ENCODE results near the gene DNAI2. TPM values are rescaled to one million over a fixed set of nuclear protein-coding genes. Genes with fewer than 3 reads are reported as not detected.

The DNAI2 gene
- total RNA-seq, 1 donor from 2014 or later = not detected

GRCh38 chr17:74351552-74352210 is 77.6 kb downstream of the DNAI2 start:
- no peak for TF ChIP-seq CTCF (conservative IDR thresholded peaks at IDR 0.05; ENCODE audit: low read depth, low read length)
- no peak for DNase-seq (ENCODE audit: low read depth)
- no peak overlapping the region for H3K4me3 ChIP-seq (ENCODE audit: low read depth, low read length)

DNA sequence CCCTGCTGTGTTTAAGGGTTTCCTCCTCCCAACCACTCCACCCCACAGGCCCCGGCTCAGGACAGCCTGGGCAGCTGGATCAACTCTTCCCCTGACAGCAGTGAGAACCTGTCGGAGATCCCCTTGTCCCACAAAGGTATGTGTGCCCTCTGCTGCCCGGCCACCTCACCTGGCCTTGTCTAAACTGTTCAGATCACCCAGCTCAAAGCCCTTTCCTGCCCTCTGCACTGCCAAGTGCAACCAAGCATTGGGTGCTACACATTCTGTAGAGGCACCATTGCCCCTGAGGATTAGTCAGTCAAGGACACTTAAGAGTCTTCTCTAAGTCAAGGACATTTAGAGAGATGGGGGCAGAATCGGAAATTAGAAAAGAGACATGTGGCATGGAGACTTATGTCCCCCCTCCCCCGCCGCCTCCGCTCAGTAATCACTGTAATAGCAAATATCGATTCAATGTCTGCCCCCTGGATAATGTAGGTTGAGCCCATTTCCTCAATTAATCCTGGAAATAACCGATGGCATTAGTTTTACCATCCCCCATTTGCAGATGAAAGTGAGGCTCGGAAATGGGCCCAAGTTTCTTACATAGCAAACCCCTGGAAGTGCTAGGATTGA is 79.5 kb downstream of the DNAI2 start:
- no peak overlapping the region for H3K4me3 ChIP-seq (ENCODE audit: low read depth, low read length)
- DNase-seq (ENCODE audit: low read depth) = no peak
- TF ChIP-seq CTCF (conservative IDR thresholded peaks at IDR 0.05; ENCODE audit: low read depth, low read length) = no peak

- no peak for DNase-seq (ENCODE audit: low read depth)
- peak; percentile 63 for TF ChIP-seq CTCF (conservative IDR thresholded peaks at IDR 0.05; ENCODE audit: low read depth, low read length)
- no peak overlapping the region for H3K4me3 ChIP-seq (ENCODE audit: low read depth, low read length)
These were observed 80.1 kb downstream of the DNAI2 start for GRCh38 chr17:74354123-74354522.

GRCh38 chr17:74354561-74354960 is 80.5 kb downstream of the DNAI2 start:
- H3K4me3 ChIP-seq (ENCODE audit: low read depth, low read length) = no peak overlapping the region
- DNase-seq (ENCODE audit: low read depth) = no peak

GRCh38 chr17:74355065-74355464 is 81.0 kb downstream of the DNAI2 start:
- DNase-seq (ENCODE audit: low read depth) = no peak
- H3K4me3 ChIP-seq (ENCODE audit: low read depth, low read length) = no peak overlapping the region
- no peak for TF ChIP-seq CTCF (conservative IDR thresholded peaks at IDR 0.05; ENCODE audit: low read depth, low read length)

More at GRCh38 chr17:74354561-74354960, 80.5 kb downstream of the DNAI2 start:
- TF ChIP-seq CTCF (conservative IDR thresholded peaks at IDR 0.05; ENCODE audit: low read depth, low read length) = no peak

DNA sequence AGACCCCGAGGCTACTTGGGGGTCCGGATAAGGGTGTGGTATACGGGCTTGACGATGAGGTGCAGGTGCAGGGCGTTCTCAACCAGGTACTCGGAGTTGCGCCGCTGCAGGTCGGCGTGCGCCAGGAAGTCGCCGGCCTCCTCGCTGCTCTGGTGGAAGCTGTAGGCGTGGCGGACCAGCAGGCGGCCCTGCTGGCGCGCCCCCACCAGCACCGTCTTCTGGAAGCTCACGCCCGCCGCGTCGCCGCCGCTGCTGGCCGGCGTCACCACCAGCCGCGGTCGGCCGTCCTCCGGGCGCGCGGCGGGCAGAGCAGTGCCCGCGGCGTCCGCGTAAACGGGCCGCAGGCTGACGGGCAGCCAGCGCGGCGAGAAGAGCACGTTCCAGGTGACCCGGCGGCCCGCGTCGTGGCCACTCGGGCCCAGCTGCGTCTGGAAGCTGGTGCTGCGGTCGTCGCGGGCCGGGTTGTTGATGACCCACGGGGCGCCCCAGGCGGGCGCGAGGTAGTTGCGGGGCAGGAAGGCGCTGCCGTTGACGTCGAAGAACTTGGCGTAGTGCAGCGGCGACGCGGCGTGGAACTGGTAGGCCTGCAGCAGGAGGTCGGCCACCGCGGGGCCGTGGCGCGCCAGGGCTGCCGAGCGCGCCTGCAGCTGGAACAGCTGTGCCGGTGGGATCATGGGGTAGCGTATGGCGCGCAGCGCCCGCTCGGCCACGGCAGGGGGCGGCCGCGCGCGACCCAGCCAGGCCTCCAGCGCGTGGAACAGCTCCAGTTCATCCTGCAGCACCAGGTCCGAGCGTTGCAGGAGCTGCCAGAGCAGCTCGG is 82.8 kb downstream of the DNAI2 start:
- no peak for TF ChIP-seq CTCF (conservative IDR thresholded peaks at IDR 0.05; ENCODE audit: low read depth, low read length)
- no peak for DNase-seq (ENCODE audit: low read depth)
- H3K4me3 ChIP-seq (ENCODE audit: low read depth, low read length) = no peak overlapping the region
